NCI-H345 treated with DMSO at 0.1 percent for 48 hours (cell line): ENCODE data around the gene SMIM14.
"Not testable (repeated sequence)": the region's sequence is repeated elsewhere in the genome, so short reads cannot be mapped to it uniquely, and the experiment has no call there.

ENCODE experiments used
- DNase-seq: peaks from one replicate; lab custom pipeline; 2025; ENCODE audit not compliant: unreplicated experiment; lab: John Stamatoyannopoulos, UW

SMIM14 gene

DNA sequence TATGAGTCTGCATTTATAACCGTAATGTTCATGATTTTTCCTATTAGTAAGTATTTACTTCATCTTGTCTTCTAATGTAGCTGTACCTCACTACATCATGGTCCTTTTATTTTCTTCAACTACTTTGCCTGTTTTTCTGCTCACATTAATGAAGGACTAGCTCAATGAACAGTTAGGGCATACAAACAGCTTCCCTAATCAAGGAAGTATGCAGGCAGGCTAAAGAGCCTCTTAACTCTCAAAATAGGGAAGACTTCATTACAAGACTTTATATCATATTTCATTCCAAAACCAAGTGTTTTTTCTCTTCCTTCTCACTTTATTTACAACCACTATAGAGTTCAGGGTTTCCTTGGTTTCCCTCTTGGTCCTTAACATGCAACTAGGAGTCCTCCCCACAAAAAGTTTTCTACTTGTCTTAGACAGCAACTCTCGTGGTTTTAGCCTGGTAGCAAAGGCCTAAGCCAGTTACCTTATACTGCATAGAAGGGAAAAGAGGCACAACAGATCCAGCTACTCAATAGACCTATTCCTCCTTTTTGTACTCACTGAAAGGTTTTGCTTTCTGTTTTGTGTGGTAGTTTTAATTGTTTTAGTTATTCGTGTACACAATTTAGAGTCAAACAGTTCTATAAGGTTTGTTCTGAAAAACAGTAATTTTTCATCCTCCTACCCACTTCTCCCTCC, 40.8 kb downstream of the SMIM14 start:
- no peak for DNase-seq

GRCh38 chr4:39596971-39597370, 41.7 kb downstream of the SMIM14 start:
- DNase-seq: no peak

DNA sequence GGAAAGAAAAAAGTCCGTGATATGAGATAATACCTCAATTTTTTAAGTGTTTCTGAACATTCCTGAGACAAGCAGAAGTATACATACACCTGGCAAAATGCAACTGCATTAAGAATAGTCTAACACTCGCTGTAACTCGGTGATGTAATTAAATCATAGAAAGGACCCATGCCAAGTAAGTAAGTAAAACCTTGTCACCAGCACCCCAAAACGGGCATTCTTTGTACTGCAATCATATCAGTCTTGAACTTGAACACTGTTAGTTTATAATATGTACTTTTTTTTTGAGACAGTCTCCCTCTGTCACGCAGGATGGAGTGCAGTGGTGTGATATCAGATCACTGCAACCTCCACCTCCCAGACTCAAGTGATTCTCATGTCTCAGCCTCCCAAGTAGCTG, 47.4 kb downstream of the SMIM14 start:
- no peak for DNase-seq

GRCh38 chr4:39587881-39588280, 50.8 kb downstream of the SMIM14 start:
- DNase-seq: no peak

DNA sequence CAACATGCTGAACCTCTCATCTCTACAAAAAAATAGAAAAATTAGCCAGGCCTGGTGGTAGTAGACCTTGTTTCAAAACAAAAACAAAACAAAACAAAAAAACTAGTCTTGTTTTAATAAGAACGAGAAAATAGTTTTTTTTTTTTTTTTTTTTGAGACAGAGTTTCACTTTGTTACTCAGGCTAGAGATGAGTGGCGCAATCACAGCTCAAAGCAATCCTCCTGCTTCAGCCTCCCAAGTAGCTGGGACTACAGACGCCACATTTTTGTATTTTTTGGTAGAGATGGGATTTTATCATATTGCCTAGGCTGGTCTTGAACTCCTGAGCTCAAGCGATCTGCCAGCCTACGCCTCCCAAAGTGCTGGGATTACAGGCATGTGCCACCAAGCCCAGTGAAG, 63.7 kb downstream of the SMIM14 start:
- DNase-seq: no peak

DNA sequence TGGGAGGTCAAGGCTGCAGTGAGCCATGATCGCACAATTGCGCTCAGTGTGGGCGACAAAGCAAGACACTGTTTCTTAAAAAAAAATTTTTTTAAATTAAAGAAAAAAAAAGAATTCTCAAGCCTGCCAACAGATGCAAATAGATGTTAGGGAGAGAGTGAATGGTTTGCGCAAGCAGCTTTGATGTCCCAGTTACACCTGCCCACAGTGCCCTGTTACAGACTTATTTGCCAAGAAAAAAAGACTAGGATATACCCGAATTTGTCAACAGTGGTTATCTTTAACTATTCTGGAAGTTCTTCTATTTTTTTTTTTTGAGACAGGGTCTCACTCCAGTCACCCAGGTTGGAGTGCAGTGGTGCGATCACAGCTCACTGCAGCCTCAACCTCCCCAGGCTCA, 67.2 kb downstream of the SMIM14 start:
- no peak for DNase-seq

DNA sequence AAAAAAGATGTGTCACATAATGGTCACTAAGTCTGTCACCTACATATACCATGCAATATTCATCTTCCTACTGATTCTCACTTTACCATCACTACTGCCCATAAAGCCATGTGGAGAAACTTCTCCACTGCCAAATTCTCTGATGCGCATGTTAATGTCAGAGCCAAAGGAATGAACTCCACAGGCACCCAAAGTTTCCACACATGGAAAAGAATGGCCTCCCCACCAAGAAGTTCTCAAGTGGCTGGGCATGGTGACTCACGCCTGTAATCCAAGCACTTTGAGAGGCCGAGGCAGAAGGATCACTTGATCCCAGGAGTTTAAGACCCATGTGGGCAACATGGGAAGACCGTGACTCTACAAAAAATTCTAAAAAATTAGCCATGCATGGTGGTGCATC, 67.6 kb downstream of the SMIM14 start:
- DNase-seq: no peak

DNA sequence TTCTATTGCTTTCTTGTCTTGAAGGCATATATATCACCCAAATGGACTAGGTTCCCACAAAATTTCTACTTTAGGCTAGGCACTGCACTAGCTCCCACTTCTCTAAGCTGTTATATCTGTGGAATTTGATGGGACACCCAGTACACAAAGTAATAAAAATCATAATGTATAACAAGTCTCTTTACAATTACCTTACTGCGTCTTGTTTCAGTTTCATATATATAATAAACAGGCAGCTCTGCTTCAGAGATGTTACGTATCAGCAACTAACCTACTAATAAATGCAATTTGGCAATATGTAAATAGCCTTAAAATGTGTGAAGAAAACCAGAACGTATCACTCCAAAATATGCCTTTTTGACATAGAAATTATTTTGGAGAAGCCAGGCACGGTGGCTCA, 69.5 kb downstream of the SMIM14 start:
- DNase-seq: no peak

GRCh38 chr4:39568805-39569204, 69.9 kb downstream of the SMIM14 start:
- DNase-seq: no peak

GRCh38 chr4:39565878-39566600, 72.6 kb downstream of the SMIM14 start:
- DNase-seq: no peak

DNA sequence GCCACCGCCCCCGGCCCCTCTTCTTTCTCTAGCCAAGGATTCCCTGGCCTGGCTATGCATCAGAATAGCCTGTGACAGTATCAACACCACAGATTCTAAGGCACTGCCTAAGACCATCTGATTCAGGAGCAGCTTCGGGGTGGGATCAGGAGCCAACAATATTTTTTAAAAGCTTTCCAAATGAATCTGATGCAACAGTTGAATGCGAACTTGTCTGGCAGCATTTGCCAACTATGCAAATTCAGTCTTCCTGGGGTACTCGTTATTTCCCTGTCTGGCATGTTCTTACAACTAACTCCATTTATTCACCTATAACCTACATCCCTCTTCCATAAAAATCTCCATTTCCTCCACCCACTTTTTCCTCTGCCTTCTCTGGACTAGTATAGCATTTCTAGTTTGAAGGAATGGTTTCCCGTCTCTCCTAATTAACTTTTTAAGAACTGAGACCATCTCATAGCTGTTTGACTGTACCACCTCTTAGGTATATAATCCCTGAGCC, 75.3 kb downstream of the SMIM14 start:
- DNase-seq: no peak

DNA sequence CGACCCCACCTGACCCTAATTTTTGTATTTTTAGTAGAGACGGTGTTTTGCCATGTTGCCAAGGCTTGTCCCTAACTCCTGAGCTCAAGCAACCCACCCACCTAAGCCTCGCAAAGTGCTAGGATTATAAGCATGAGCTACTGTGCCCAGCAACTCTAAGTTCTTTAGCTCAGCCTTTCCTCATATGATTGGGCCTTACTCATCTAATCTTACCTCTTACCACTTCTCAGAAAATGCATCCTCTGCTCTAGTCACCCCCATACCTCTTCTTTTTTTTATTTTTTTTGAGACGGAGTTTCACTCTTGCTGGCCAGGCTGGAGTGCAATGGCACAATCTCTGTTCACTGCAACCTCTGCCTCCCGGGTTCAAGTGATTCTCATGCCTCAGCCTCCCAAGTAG, 75.9 kb downstream of the SMIM14 start:
- no peak for DNase-seq

DNA sequence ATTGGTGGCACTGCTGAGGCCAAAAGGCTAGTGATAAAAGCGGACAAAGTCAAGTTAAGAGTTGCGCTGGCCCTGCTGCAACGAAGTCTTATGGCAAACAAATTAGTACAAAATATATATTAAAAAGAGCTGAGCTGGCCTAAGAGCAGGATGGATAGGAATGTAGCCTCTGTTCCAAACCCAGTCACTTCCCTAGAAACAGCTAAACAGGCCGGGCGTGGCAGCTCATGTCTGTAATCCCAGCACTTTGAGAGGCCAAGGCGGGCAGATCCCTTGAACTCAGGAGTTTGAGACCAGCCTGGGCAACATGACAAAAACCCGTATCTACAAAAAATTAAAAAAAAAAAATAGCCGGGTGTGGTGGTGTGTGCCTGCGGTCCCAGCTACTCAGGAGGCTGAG, 79.0 kb downstream of the SMIM14 start:
- DNase-seq: no peak

- DNase-seq: no peak
Measured at GRCh38 chr4:39555472-39555871, 83.2 kb downstream of the SMIM14 start.

GRCh38 chr4:39548425-39549067, 90.1 kb downstream of the SMIM14 start:
- no peak for DNase-seq

DNA sequence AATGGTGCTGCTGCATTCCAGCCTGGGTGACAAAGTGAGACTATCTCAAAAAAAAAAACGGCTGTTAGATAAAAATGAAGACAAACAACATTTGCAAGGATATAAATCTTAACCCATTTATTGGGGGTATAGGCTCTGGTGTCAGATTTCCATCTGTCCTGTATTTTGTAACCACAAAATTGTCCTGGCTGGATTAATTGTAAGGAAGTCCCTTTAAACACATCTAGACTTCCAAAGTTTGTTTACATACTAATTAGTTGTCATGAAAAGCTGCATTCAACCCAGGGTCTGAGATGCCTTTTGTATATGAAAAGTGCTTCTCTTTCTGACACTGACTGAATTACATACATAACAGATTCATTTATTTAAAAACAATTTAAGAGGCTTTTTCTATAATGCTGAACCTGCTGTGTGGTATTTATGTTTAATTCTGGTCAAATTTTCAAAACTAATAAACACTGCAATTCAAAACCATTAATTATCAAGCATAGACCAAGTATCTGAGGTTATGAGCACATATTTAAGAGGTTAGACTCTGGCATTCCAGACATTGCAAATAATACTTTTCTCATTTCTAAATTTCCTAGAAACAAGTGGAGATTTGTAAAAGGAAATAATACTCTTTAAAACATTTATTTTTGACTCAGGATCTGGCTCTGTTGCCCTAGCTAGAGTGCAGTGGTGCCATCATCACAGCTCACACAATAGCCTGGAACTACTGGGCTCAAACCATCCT, 93.9 kb downstream of the SMIM14 start:
- DNase-seq: no peak

- DNase-seq: not testable (repeated sequence)
Measured at GRCh38 chr4:39544080-39544479, 94.6 kb downstream of the SMIM14 start.

DNA sequence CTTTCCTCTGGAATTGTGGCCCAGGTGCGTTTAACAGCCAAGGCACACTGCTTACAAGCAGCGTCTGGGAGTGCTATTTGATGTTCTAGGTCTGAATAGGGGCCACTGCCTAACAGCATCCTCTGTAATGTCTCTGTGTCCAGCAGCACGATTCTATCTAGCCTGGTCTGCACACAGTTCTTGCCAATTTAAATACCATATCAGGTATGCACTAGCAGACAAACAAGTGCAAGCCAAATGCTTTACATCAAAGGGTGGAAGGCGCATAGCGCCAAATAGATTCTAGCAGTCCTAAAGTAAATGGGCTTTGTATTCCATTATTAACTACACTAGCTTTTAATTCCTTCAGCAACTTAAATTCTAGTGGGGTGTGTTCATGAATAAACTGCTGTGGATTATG, 95.6 kb downstream of the SMIM14 start:
- no peak for DNase-seq

GRCh38 chr4:39542611-39543012, 96.1 kb downstream of the SMIM14 start:
- no peak for DNase-seq

DNA sequence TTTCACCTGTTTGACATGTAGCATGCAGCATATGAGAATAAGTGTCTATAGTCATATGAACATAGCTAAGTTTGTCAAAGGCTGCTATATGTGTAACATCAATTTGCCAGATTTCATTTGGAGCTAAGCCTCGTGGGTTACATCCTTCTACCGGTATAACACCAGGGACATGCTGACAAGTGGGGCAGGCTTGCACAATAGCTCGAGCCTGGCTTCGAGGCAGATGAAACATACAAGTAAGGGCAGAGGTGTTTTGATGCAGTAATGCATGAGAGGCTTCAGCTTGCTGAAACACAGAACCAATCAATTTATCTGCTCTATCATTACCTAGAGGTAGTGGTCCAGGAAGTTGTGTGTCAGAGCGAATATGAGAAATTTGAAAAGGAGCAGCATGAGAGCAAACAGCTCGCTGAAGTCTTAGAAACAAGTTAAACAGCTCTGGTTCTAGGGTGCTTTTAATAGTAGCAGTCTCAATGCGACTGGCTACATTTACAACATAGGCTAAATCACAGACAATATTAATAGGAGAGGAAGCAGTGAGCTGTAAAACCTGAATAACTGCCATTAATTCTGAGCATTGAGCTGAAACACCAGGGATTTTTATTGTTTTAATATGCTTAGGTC, 96.6 kb downstream of the SMIM14 start:
- no peak for DNase-seq

GRCh38 chr4:39539089-39539611, 99.5 kb downstream of the SMIM14 start:
- DNase-seq: no peak
